Ectodermal cell (in vitro differentiated cells): ENCODE data around the gene KCNQ4.

ENCODE experiments used
- H3K27ac ChIP-seq: 2 replicates; pipeline ENCODE4 v1.7.0; 2013; ENCODE audit warnings: mild to moderate bottlenecking, low read depth, low read length; ENCODE audit not compliant: insufficient read depth, poor library complexity, severe bottlenecking
- H3K27me3 ChIP-seq: 2 replicates; pipeline ENCODE4 v1.7.0; 2013; ENCODE audit warnings: mild to moderate bottlenecking, low read length; ENCODE audit not compliant: insufficient read depth, control insufficient read depth, poor library complexity, severe bottlenecking
- H3K36me3 ChIP-seq: one replicate; pipeline ENCODE4 v1.7.0; 2013; ENCODE audit warnings: low read length; ENCODE audit not compliant: control insufficient read depth, insufficient read depth
- H3K4me1 ChIP-seq: one replicate; pipeline ENCODE4 v1.7.0; 2013; ENCODE audit warnings: low read length; ENCODE audit not compliant: control insufficient read depth, insufficient read depth
- H3K4me3 ChIP-seq: 2 replicates; pipeline ENCODE4 v1.7.0; 2013; ENCODE audit warnings: low read depth, low read length, control low read depth; ENCODE audit not compliant: insufficient read depth
- H3K9me3 ChIP-seq: 2 replicates; pipeline ENCODE4 v1.7.0; 2013; ENCODE audit warnings: mild to moderate bottlenecking, low read length, moderate library complexity; ENCODE audit not compliant: control insufficient read depth
- WGBS, 2 experiments: methylation state at CpG; one replicate each; pipeline ENCODE4 v1.1.7; 2013; ENCODE audit warnings: missing lambda C conversion rate in 2 of 2; 5-methylcytosine and 5-hydroxymethylcytosine counted together

The KCNQ4 gene

GRCh38 chr1:40820911-40821693 is 37.5 kb downstream of the KCNQ4 start:
- H3K4me3 ChIP-seq, result no peak overlapping the region
- no peak overlapping the region for H3K27ac ChIP-seq
- H3K4me1 ChIP-seq, result peaks cover 35% of the 10 kb centered on the region
- 79 to 85% methylated on average over 6 of the region's 6 CpGs for WGBS, 2 experiments
- H3K9me3 ChIP-seq, result no peaks in the 10 kb centered on the region
- H3K36me3 ChIP-seq, result no peaks in the 10 kb centered on the region
- H3K27me3 ChIP-seq, result peaks cover 19% of the 10 kb centered on the region

DNA sequence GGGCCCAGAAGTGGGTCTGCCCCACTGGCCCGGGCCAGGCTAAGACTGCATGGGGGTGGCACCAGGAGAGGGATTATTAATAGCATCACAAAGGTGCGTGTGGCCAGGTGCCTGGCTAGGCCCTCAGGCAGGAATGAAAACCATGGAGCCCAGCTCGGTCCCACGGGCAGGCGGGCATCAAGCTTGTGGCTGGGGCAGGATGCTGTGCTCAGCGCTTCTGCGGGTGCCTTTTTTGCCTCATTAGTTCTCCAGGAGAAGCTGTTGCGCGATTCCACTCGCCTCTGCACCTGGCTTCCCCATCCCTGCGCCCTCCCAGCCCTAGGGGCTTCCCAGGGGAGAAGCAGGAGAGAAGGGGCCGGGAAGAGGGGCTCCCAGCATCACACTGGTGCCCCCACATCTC is 39.3 kb downstream of the KCNQ4 start:
- H3K27ac ChIP-seq, result no peak overlapping the region
- peaks cover 8% of the 10 kb centered on the region for H3K27me3 ChIP-seq
- no peaks in the 10 kb centered on the region for H3K36me3 ChIP-seq
- peaks cover 35% of the 10 kb centered on the region for H3K4me1 ChIP-seq
- no peaks in the 10 kb centered on the region for H3K9me3 ChIP-seq
- no peak overlapping the region for H3K4me3 ChIP-seq
- WGBS, 2 experiments, result 94 to 95% methylated on average over 12 of the region's 12 CpGs

- H3K27me3 ChIP-seq, result peaks cover 3% of the 10 kb centered on the region
- H3K4me1 ChIP-seq, result peaks cover 34% of the 10 kb centered on the region
Observed at GRCh38 chr1:40823345-40823744, 39.8 kb downstream of the KCNQ4 start.

DNA sequence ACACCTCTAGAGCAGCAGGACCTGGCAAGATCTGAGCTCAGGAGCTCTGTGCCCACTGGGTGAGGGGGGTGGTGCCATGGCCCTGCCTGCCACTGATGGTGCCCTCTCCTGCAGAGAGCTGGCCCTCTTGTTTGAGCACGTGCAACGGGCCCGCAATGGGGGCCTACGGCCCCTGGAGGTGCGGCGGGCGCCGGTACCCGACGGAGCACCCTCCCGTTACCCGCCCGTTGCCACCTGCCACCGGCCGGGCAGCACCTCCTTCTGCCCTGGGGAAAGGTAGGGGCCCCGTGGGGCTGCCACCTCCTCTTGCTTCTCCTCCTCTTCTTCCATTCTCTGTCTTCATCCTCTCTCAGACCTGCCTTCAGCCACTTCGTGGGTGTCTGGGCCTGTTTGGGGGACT is 40.4 kb downstream of the KCNQ4 start:
- H3K27me3 ChIP-seq, result no peaks in the 10 kb centered on the region

More at GRCh38 chr1:40823345-40823744, 39.8 kb downstream of the KCNQ4 start:
- Histone ChIP-seq H3K36me3 (no peaks in the 10 kb centered on the region), H3K27ac (no peak overlapping the region), H3K4me3 (no peak overlapping the region), H3K9me3 (no peaks in the 10 kb centered on the region)
- 90 to 93% methylated on average over 3 to 4 of the region's 4 CpGs for WGBS, 2 experiments

GRCh38 chr1:40824591-40825434 is 41.2 kb downstream of the KCNQ4 start:
- Histone ChIP-seq H3K4me3 (peak overlapping the region; percentile 1), H3K4me1 (peaks cover 34% of the 10 kb centered on the region), H3K27me3 (no peaks in the 10 kb centered on the region), H3K36me3 (no peaks in the 10 kb centered on the region), H3K27ac (peak overlapping the region; percentile 98), H3K9me3 (no peaks in the 10 kb centered on the region)
- 25 to 30% methylated on average over 18 of the region's 18 CpGs for WGBS, 2 experiments

More for the DNA sequence above, 40.4 kb downstream of the KCNQ4 start:
- H3K4me3 ChIP-seq, result no peak overlapping the region
- H3K36me3 ChIP-seq, result no peaks in the 10 kb centered on the region
- 96 to 97% methylated on average over 17 of the region's 17 CpGs for WGBS, 2 experiments
- peak overlapping the region; percentile 98 for H3K27ac ChIP-seq
- no peaks in the 10 kb centered on the region for H3K9me3 ChIP-seq
- peaks cover 34% of the 10 kb centered on the region for H3K4me1 ChIP-seq

DNA sequence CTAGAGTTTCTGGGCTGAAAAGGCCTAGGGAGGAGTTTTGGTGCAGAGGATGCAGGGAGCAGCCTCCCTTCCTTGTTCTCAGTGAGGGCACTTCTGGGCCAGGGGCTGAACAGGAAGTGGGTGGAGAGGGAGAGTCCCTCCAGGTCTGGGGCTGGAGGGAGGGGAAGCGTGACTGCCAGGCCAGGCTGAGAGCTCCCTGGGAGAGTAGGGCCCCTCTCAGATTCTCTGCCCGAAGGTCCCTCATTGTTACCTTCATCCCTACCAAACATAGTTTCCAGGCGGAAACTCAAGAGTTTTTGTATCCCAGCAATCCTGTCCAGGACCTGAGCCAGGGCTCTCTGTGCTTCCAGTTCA is 41.8 kb downstream of the KCNQ4 start:
- peak overlapping the region; percentile 98 for H3K27ac ChIP-seq
- no peaks in the 10 kb centered on the region for H3K27me3 ChIP-seq
- 49 to 53% methylated on average over 3 of the region's 3 CpGs for WGBS, 2 experiments
- peaks cover 34% of the 10 kb centered on the region for H3K4me1 ChIP-seq
- H3K36me3 ChIP-seq, result no peaks in the 10 kb centered on the region
- H3K9me3 ChIP-seq, result no peaks in the 10 kb centered on the region
- no peak overlapping the region for H3K4me3 ChIP-seq

DNA sequence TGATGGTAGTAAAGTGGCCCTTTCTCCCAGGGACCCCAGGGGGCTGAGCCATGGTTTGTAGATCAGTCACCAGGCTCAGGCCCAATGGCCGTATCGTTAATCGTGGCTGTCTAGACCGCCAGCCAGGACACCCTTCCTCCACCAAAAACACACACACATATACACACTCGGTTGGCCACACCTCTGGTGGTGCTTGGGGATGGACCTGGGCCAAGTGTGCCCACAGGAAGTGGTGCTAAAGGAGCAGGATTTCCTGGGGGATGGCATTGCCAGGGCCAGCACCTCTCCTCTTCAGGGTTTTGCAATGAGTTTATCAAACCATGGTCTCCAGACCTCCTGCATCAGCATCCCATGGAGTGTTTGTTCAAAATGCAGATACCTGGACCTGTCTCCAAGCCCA is 42.4 kb downstream of the KCNQ4 start:
- peaks cover 33% of the 10 kb centered on the region for H3K4me1 ChIP-seq
- 70 to 73% methylated on average over 5 of the region's 5 CpGs for WGBS, 2 experiments
- H3K4me3 ChIP-seq, result no peak overlapping the region
- peak overlapping the region; percentile 98 for H3K27ac ChIP-seq
- no peaks in the 10 kb centered on the region for H3K9me3 ChIP-seq
- H3K36me3 ChIP-seq, result no peaks in the 10 kb centered on the region
- H3K27me3 ChIP-seq, result no peaks in the 10 kb centered on the region

GRCh38 chr1:40829631-40830245 is 46.2 kb downstream of the KCNQ4 start:
- Histone ChIP-seq H3K9me3 (no peaks in the 10 kb centered on the region), H3K4me3 (no peak overlapping the region), H3K36me3 (no peaks in the 10 kb centered on the region), H3K4me1 (peaks cover 17% of the 10 kb centered on the region), H3K27ac (no peak overlapping the region), H3K27me3 (no peaks in the 10 kb centered on the region)
- WGBS, 2 experiments, result 89% methylated on average over 13 of the region's 14 CpGs

GRCh38 chr1:40830419-40830943 is 46.9 kb downstream of the KCNQ4 start:
- WGBS, 2 experiments, result 93 to 97% methylated on average over 13 of the region's 13 CpGs
- peaks cover 16% of the 10 kb centered on the region for H3K4me1 ChIP-seq
- no peaks in the 10 kb centered on the region for H3K9me3 ChIP-seq
- no peak overlapping the region for H3K4me3 ChIP-seq
- H3K27me3 ChIP-seq, result no peaks in the 10 kb centered on the region
- no peak overlapping the region for H3K27ac ChIP-seq
- no peaks in the 10 kb centered on the region for H3K36me3 ChIP-seq
